OCI-LY1 (cell line): Measurements from ENCODE around the gene CRYGS.

Experiments
- H2AFZ ChIP-seq: fragments of 200-600 bp; sonication (generic), shearing (Covaris generic); 2 replicates; pipeline ENCODE4 v1.6.0; 2014; ENCODE audit warnings: antibody characterized with exemption, mild to moderate bottlenecking, low read length
- H3F3A ChIP-seq: fragments of 200-600 bp; sonication (generic), shearing (Covaris generic); 2 replicates; pipeline ENCODE4 v1.6.0; 2014; ENCODE audit warnings: mild to moderate bottlenecking, antibody characterized with exemption, low read length, moderate library complexity; ENCODE audit not compliant: insufficient read depth
- H3K27ac ChIP-seq: fragments of 200-600 bp; sonication (generic); 2 replicates; pipeline ENCODE4 v1.5.1; 2014; ENCODE audit warnings: low read length, mixed run types, mild to moderate bottlenecking, low read depth; ENCODE audit not compliant: poor library complexity, severe bottlenecking
- H3K27me3 ChIP-seq: fragments of 200-600 bp; sonication (generic); 2 replicates; pipeline ENCODE4 v1.6.0; 2014; ENCODE audit warnings: antibody characterized with exemption, mild to moderate bottlenecking, low read length, moderate library complexity; ENCODE audit not compliant: insufficient read depth
- H3K36me3 ChIP-seq: fragments of 200-600 bp; sonication (generic); 2 replicates; pipeline ENCODE4 v1.6.1; 2014; ENCODE audit warnings: mild to moderate bottlenecking, antibody characterized with exemption, low read length, moderate library complexity, mixed read lengths; ENCODE audit not compliant: insufficient read depth
- H3K4me1 ChIP-seq: fragments of 200-600 bp; sonication (generic); 2 replicates; pipeline ENCODE4 v1.5.1; 2014; ENCODE audit warnings: mild to moderate bottlenecking, low read length, moderate library complexity; ENCODE audit not compliant: insufficient read depth, severe bottlenecking
- H3K4me2 ChIP-seq: fragments of 200-600 bp; sonication (generic), shearing (Covaris generic); 2 replicates; pipeline ENCODE4 v1.6.1; 2014; ENCODE audit warnings: low read length
- H3K4me3 ChIP-seq: fragments of 200-600 bp; sonication (generic); 2 replicates; pipeline ENCODE4 v1.5.1; 2014; ENCODE audit warnings: low read length, low read depth, mild to moderate bottlenecking, mixed read lengths; ENCODE audit not compliant: poor library complexity, severe bottlenecking
- H3K79me2 ChIP-seq: fragments of 200-600 bp; shearing (Covaris generic); 2 replicates; pipeline ENCODE4 v1.6.1; 2016; ENCODE audit warnings: mixed run types, low read length, mixed read lengths; ENCODE audit not compliant: insufficient read depth
- H3K9ac ChIP-seq: fragments of 200-600 bp; sonication (generic), shearing (Covaris generic); 2 replicates; pipeline ENCODE4 v1.6.1; 2014; ENCODE audit warnings: mild to moderate bottlenecking, low read length, mixed read lengths
- H3K9me2 ChIP-seq: fragments of 200-600 bp; sonication (generic), shearing (Covaris generic); 2 replicates; pipeline ENCODE4 v1.6.1; 2014; ENCODE audit warnings: low read depth, mild to moderate bottlenecking, low read length, mixed read lengths
- H3K9me3 ChIP-seq: fragments of 200-600 bp; shearing (Covaris generic); 2 replicates; pipeline ENCODE4 v1.6.1; 2014; ENCODE audit warnings: low read length, mixed read lengths
- H4K20me1 ChIP-seq: fragments of 200-600 bp; sonication (generic), shearing (Covaris generic); 2 replicates; pipeline ENCODE4 v1.6.0; 2016; ENCODE audit warnings: mild to moderate bottlenecking, low read length; ENCODE audit not compliant: insufficient read depth
- CTCF ChIP-seq: fragments of 200-600 bp; sonication (generic), shearing (Covaris generic); IDR thresholded peaks from 2 replicates; pipeline ENCODE4 v1.5.1; 2017; ENCODE audit warnings: mild to moderate bottlenecking, antibody characterized with exemption, low read length, moderate library complexity, mixed read lengths
- EZH2 ChIP-seq: fragments of 200-600 bp; sonication (generic), shearing (Covaris generic); IDR thresholded peaks from 2 replicates; pipeline ENCODE4 v1.8.0; 2017; ENCODE audit warnings: borderline replicate concordance, mixed run types, mild to moderate bottlenecking, antibody characterized with exemption, low read length, moderate library complexity, mixed read lengths

Gene CRYGS

DNA sequence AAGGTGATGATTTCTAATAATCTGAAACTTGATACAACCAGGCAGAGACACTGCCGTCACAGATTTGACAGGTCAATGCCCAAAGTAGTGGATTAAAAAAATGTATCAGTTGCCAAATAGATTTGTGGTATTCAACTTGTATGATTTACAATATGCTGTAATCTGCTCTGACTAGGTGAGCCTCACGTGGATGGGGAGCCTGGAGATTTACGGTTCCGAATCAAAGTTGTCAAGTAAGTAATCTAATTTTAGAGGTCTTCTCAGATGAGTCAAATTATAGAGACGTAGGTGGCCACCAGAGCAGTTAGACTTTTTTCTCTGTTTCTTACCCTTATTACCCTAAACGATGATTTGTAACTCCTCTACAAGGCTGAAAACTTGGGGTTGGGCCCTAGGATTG lies 38.4 kb upstream of the CRYGS start:
- Histone ChIP-seq H3K79me2 (no peaks in the 10 kb centered on the region), H3K4me1 (no peaks in the 10 kb centered on the region), H3F3A (no peaks in the 10 kb centered on the region), H4K20me1 (no peaks in the 10 kb centered on the region), H3K4me3 (no peak overlapping the region), H2AFZ (no peak overlapping the region), H3K9me3 (no peaks in the 10 kb centered on the region), H3K27me3 (no peaks in the 10 kb centered on the region), H3K4me2 (no peak overlapping the region), H3K36me3 (peaks cover 85% of the 10 kb centered on the region), H3K9ac (no peak overlapping the region), H3K9me2 (no peaks in the 10 kb centered on the region), H3K27ac (no peak overlapping the region)
- TF ChIP-seq EZH2, result no peak
- no peak for TF ChIP-seq CTCF

DNA sequence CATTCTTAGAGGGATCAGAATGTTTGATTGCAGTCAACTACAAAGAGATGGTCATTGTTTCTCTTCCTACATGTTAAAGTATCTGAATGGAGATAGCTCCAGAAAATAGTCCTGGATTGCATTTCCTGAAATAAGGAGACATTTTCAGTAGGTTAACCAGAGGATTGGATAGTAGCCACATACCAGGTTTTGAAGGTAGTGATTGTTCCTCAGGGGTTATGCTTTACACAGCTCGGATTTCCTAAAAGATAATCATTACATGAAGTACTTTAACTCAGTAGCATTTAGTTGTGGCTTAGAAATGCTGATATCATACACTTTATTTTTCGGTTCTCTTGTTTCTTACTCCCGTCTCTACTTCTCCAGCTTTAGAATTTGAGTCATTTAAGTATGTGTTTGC lies 36.6 kb upstream of the CRYGS start:
- Histone ChIP-seq H3K27ac (no peak overlapping the region), H3F3A (no peaks in the 10 kb centered on the region), H3K9ac (no peak overlapping the region), H3K9me2 (no peaks in the 10 kb centered on the region), H3K4me3 (no peak overlapping the region), H3K4me2 (no peak overlapping the region), H3K36me3 (peaks cover 98% of the 10 kb centered on the region), H3K79me2 (no peaks in the 10 kb centered on the region; the same call in 1 of the 2 replicates), H2AFZ (no peak overlapping the region), H4K20me1 (no peaks in the 10 kb centered on the region), H3K9me3 (no peaks in the 10 kb centered on the region), H3K4me1 (no peaks in the 10 kb centered on the region), H3K27me3 (no peaks in the 10 kb centered on the region)
- no peak for TF ChIP-seq CTCF
- TF ChIP-seq EZH2, result no peak

DNA sequence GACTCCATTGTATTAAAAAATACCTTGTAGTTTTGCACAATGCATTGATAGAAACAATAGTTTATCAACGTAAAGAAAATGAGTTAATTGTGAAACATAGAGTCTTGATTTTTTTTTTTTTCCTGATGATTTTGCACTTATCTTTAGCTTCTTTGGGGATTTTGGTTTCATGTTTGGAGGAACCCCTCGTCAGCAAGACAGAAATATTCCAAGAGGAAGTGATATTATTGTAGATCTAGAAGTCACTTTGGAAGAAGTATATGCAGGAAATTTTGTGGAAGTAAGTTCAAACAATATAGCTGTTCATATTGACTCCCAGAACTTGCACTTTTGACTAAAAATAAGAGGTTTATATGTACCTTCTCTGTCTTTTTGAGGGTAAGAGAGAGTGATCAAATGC lies 33.3 kb upstream of the CRYGS start:
- Histone ChIP-seq H3K4me1 (peaks cover 6% of the 10 kb centered on the region), H3K9me3 (no peaks in the 10 kb centered on the region), H3K9ac (no peak overlapping the region), H3K9me2 (no peaks in the 10 kb centered on the region), H3K36me3 (peaks cover 98% of the 10 kb centered on the region), H3K4me2 (no peak overlapping the region), H3F3A (no peaks in the 10 kb centered on the region), H2AFZ (no peak overlapping the region), H3K4me3 (no peak overlapping the region), H3K27ac (no peak overlapping the region), H3K27me3 (no peaks in the 10 kb centered on the region), H4K20me1 (no peaks in the 10 kb centered on the region), H3K79me2 (peaks cover 8% of the 10 kb centered on the region; the same call in 1 of the 2 replicates)
- TF ChIP-seq EZH2 (no peak), CTCF (no peak)
